Endothelial cell of umbilical vein (primary cell): ENCODE measurements around the gene PRRT1. TPM values are rescaled to one million over a fixed set of nuclear protein-coding genes. Genes with fewer than 3 reads are reported as not detected.

ENCODE experiments used
- BruUV-seq: library from RNA; stranded (reverse); fragments of 400-500 nt; replicated peaks from 2 replicates; lab custom pipeline; 2021; lab: Mats Ljungman, UMichigan
- CTCF ChIA-PET: fragments of 300-600, 350-600 bp; sonication (Branson Sonifier 250); formaldehyde crosslinking; loops from one replicate; lab custom pipeline; 2021; ENCODE audit warnings: antibody characterized with exemption, inconsistent platforms; lab: Charles Lee
- POLR2A ChIA-PET: fragments of 300-600, 350-600 bp; sonication (Branson Sonifier 250); formaldehyde crosslinking; loops from one replicate; lab custom pipeline; 2021; ENCODE audit warnings: antibody characterized with exemption, inconsistent platforms; lab: Charles Lee
- DNase-seq: peaks from one replicate; pipeline ENCODE4 v3.0.0-alpha.2; 2011; ENCODE audit warnings: low read depth, low spot score
- FAIRE-seq: peaks from 2 replicates; lab custom pipeline; 2011; peaks lifted over from hg19 to GRCh38; lab: Jason Lieb, UNC
- H2AFZ ChIP-seq: 2 replicates; pipeline ENCODE4 v1.6.0; 2012; ENCODE audit warnings: low read depth, low read length, control low read depth, inconsistent platforms
- H3K27ac ChIP-seq: 2 replicates; pipeline ENCODE4 v1.5.1; 2011; ENCODE audit warnings: low read depth, mild to moderate bottlenecking, control low read depth, low read length, moderate library complexity; ENCODE audit not compliant: insufficient read depth
- H3K27me3 ChIP-seq, 2 experiments: 2 replicates each; pipeline versions ENCODE4 v1.6.0 to v1.6.1; 2011; ENCODE audit warnings: low read length in 2 of 2, mixed read lengths in 1 of 2; ENCODE audit not compliant: control insufficient read depth in 2 of 2, insufficient read depth in 2 of 2
- H3K36me3 ChIP-seq, 2 experiments: 2 replicates in 1 of 2; 3 replicates in 1 of 2; pipeline ENCODE4 v1.5.1; 2011; ENCODE audit warnings: low read length in 2 of 2, mild to moderate bottlenecking in 1 of 2, moderate library complexity in 1 of 2; ENCODE audit not compliant: control insufficient read depth in 2 of 2, insufficient read depth in 2 of 2; ENCODE audit errors: extremely low read depth in 1 of 2
- H3K4me1 ChIP-seq: 3 replicates; pipeline ENCODE4 v1.5.1; 2011; ENCODE audit warnings: mild to moderate bottlenecking, low read length; ENCODE audit not compliant: control insufficient read depth, insufficient read depth; ENCODE audit errors: extremely low read depth
- H3K4me2 ChIP-seq: 2 replicates; pipeline ENCODE4 v1.6.1; 2011; ENCODE audit warnings: low read length, control low read depth, mixed read lengths; ENCODE audit not compliant: insufficient read depth
- H3K4me3 ChIP-seq, 3 experiments: fragments of 200-600 bp in 1 of 3; sonication (generic), shearing (Covaris generic) in 1 of 3; replicated peaks in 1 of 3; 2 replicates each; pipeline ENCODE4 v1.5.1; 2011 to 2016; ENCODE audit warnings: control low read depth in 3 of 3, low read length in 3 of 3, mild to moderate bottlenecking in 2 of 3, inconsistent platforms in 1 of 3, low read depth in 1 of 3, moderate library complexity in 1 of 3; ENCODE audit not compliant: insufficient read depth in 1 of 3
- H3K79me2 ChIP-seq: 2 replicates; pipeline ENCODE4 v1.6.0; 2012; ENCODE audit warnings: low read length, inconsistent platforms; ENCODE audit not compliant: control insufficient read depth, insufficient read depth
- H3K9ac ChIP-seq: replicated peaks from 2 replicates; pipeline ENCODE3; 2011; ENCODE audit warnings: low read length, control low read depth; ENCODE audit not compliant: insufficient read depth; ENCODE audit errors: extremely low read depth
- H3K9me1 ChIP-seq: replicated peaks from 3 replicates; pipeline ENCODE4 v1.6.0; 2011; ENCODE audit warnings: mild to moderate bottlenecking, low read length; ENCODE audit not compliant: control insufficient read depth, insufficient read depth; ENCODE audit errors: extremely low read depth
- H3K9me3 ChIP-seq: replicated peaks from 2 replicates; pipeline ENCODE4 v1.5.1; 2012; ENCODE audit warnings: low read length, inconsistent platforms; ENCODE audit not compliant: control insufficient read depth, insufficient read depth
- H4K20me1 ChIP-seq: replicated peaks from 2 replicates; pipeline ENCODE3; 2011; ENCODE audit warnings: mild to moderate bottlenecking, low read length; ENCODE audit not compliant: control insufficient read depth, insufficient read depth; ENCODE audit errors: extremely low read depth
- EZH2 ChIP-seq: IDR thresholded peaks from 2 replicates; pipeline ENCODE4 v1.6.1; 2012; ENCODE audit warnings: borderline replicate concordance, low read depth, mild to moderate bottlenecking, moderate library complexity, low read length, inconsistent platforms; ENCODE audit not compliant: severe bottlenecking
- FOS ChIP-seq: IDR thresholded peaks from 2 replicates; pipeline ENCODE4 v1.6.1; 2011; ENCODE audit warnings: mild to moderate bottlenecking, low read length, moderate library complexity, borderline replicate concordance; ENCODE audit not compliant: insufficient read depth
- GATA2 ChIP-seq: IDR thresholded peaks from 2 replicates; pipeline ENCODE4 v1.7.0; 2011; ENCODE audit warnings: low read depth, mild to moderate bottlenecking, moderate library complexity, mixed read lengths, low read length; ENCODE audit not compliant: insufficient read length, insufficient read depth
- JUN ChIP-seq: IDR thresholded peaks from 2 replicates; pipeline ENCODE4 v1.6.1; 2011; ENCODE audit warnings: borderline replicate concordance, low read depth; ENCODE audit not compliant: insufficient read length, insufficient read depth
- MAX ChIP-seq: IDR thresholded peaks from 2 replicates; pipeline ENCODE4 v1.6.1; 2011; ENCODE audit not compliant: insufficient read depth, insufficient read length
- MYC ChIP-seq: IDR thresholded peaks from one replicate; pipeline ENCODE4 v1.6.1; 2011; ENCODE audit warnings: mild to moderate bottlenecking, low read depth, low read length
- POLR2A ChIP-seq: IDR thresholded peaks from 2 replicates; pipeline ENCODE4 v1.6.1; 2012; ENCODE audit warnings: low read depth, mild to moderate bottlenecking, control low read depth, low read length
- POLR2AphosphoS5 ChIP-seq: IDR thresholded peaks from 2 replicates; pipeline ENCODE4 v1.6.1; 2012; ENCODE audit warnings: low read depth, mild to moderate bottlenecking, control low read depth, low read length, moderate library complexity; ENCODE audit not compliant: insufficient read depth
- dilution Hi-C: fragments of 300-500 bp; cut with MboI; formaldehyde crosslinking; loops from one replicate; pipeline ENCODE4 v1.15.0; 2019; ENCODE audit warnings: low sequenced_read_pairs; ENCODE audit not compliant: extremely low pct_ligation_motif_present
- intact Hi-C: fragments of 100-400 bp; cut with micrococcal nuclease; formaldehyde crosslinking; loops from one replicate; pipeline ENCODE4 v1.10.0; 2022
- polyA plus RNA-seq, 4 experiments: library from polyadenylated mRNA; depleted of rRNA in 3 of 4; stranded (reverse) in 3 of 4; unstranded in 1 of 4; fragments of >200 nt; gene quantifications; 2 replicates each; pipeline versions ENCODE4 v1.2.1 to v1.2.3, GENCODE V29; 2011 to 2012; ENCODE audit warnings: missing spikeins in 1 of 4
- total RNA-seq: library from RNA; stranded (reverse); gene quantifications from 2 replicates; pipeline ENCODE4 v1.2.3, GENCODE V29; 2021
- TF ChIP-seq, protein P1 (sequence below), 2 donors: IDR thresholded peaks; 1 replicate in 1 of 2; 2 replicates in 1 of 2; pipeline ENCODE4 v1.5.1; 2011; ENCODE audit warnings: low read length in 2 of 2, mild to moderate bottlenecking in 2 of 2, moderate library complexity in 2 of 2, control low read depth in 1 of 2, inconsistent platforms in 1 of 2, low read depth in 1 of 2; ENCODE audit not compliant: insufficient read depth in 1 of 2; ENCODE audit errors: extremely low read depth in 1 of 2

Gene PRRT1
- total and polyA plus RNA-seq, 2 donors (not counting 3 experiments of a cell fraction or from before 2014, with no cell fraction given): 0.55 to 1.3 TPM

GRCh38 chr6:32184084-32184640 lies 32.4 kb upstream of the PRRT1 start, which contains the start of gene AGER:
Gene AGER, minus strand, starts transcription at chr6:32184253. Its CDS starts 31 bp downstream, at chr6:32184222.
- Histone ChIP-seq H3K9ac (no peak within 1 kb of the TSS), H3K9me3 (no peaks in the 10 kb centered on the region), H3K4me2 (no peak within 1 kb of the TSS), H3K9me1 (no peaks in the 10 kb centered on the region), H2AFZ (no peak within 1 kb of the TSS), H3K4me1 (peaks cover 21% of the 10 kb centered on the region), H3K4me3 (no peak within 1 kb of the TSS), H3K27ac (no peak within 1 kb of the TSS), H4K20me1 (no peaks in the 10 kb centered on the region), H3K27me3 (no peaks in the 10 kb centered on the region), H3K79me2 (peaks cover 15% of the 10 kb centered on the region), H3K36me3 (peaks cover 3 to 36% of the 10 kb centered on the region in 2 experiments)
- FAIRE-seq (no peak), DNase-seq (no peak)
- POLR2A ChIA-PET: no interaction called here
- CTCF ChIA-PET: no interaction called here
- no TSS peak for BruUV-seq
- intact Hi-C loops: no loop called here
- TF ChIP-seq POLR2AphosphoS5 (peak; percentile 36), POLR2A (no peak)
- dilution Hi-C loops: no loop called here

GRCh38 chr6:32183483-32184083 lies 31.8 kb upstream of the PRRT1 start:
- no TSS peak for BruUV-seq
- H3K4me1 ChIP-seq: peaks cover 21% of the 10 kb centered on the region
- POLR2A ChIA-PET: no interaction called here
- no peak for DNase-seq
- intact Hi-C loops: no loop called here
- H3K4me3 ChIP-seq: no peak overlapping the region
- H4K20me1 ChIP-seq: no peaks in the 10 kb centered on the region
- no peak overlapping the region for H3K27ac ChIP-seq
- peaks cover 14% of the 10 kb centered on the region for H3K79me2 ChIP-seq
- H3K4me2 ChIP-seq: no peak overlapping the region
- no peak for FAIRE-seq
- no peak overlapping the region for H3K9ac ChIP-seq
- no peak overlapping the region for H2AFZ ChIP-seq
- CTCF ChIA-PET: interaction anchor here (1.7 kb wide), 1 partner anchor 12 kb away, joined by 5 read pairs; no protein-coding TSS in a partner anchor
- no peak for TF ChIP-seq EZH2
- no peak for TF ChIP-seq JUN
- no peak for TF ChIP-seq MYC
- TF ChIP-seq POLR2AphosphoS5: no peak
- no peak for TF ChIP-seq MAX
- TF ChIP-seq GATA2: no peak
- TF ChIP-seq, protein P1, sequence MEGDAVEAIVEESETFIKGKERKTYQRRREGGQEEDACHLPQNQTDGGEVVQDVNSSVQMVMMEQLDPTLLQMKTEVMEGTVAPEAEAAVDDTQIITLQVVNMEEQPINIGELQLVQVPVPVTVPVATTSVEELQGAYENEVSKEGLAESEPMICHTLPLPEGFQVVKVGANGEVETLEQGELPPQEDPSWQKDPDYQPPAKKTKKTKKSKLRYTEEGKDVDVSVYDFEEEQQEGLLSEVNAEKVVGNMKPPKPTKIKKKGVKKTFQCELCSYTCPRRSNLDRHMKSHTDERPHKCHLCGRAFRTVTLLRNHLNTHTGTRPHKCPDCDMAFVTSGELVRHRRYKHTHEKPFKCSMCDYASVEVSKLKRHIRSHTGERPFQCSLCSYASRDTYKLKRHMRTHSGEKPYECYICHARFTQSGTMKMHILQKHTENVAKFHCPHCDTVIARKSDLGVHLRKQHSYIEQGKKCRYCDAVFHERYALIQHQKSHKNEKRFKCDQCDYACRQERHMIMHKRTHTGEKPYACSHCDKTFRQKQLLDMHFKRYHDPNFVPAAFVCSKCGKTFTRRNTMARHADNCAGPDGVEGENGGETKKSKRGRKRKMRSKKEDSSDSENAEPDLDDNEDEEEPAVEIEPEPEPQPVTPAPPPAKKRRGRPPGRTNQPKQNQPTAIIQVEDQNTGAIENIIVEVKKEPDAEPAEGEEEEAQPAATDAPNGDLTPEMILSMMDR (IDR thresholded peaks at IDR 0.05; ENCODE audit: extremely low read depth in 1 of 2, insufficient read depth in 1 of 2, low read depth in 1 of 2, low read length in 2 of 2): no peak
- TF ChIP-seq POLR2A: no peak
- TF ChIP-seq FOS: no peak
- H3K9me1 ChIP-seq: no peaks in the 10 kb centered on the region
- dilution Hi-C loops: no loop called here
- no peaks in the 10 kb centered on the region for H3K27me3 ChIP-seq
- peaks cover 3 to 36% of the 10 kb centered on the region in 2 experiments for H3K36me3 ChIP-seq
- no peaks in the 10 kb centered on the region for H3K9me3 ChIP-seq
